GM13976 (cell line): Measurements from ENCODE around the gene PROSER1.

Experiments used
- DNase-seq: peaks from one replicate; pipeline ENCODE4 v3.0.0; 2012; ENCODE audit warnings: low spot score
- in situ Hi-C: fragments of 300-500 bp; cut with MboI; formaldehyde crosslinking; loops from one replicate; pipeline ENCODE4 v1.12.0; 2022; ENCODE audit warnings: low sequenced_read_pairs, mixed read lengths, inconsistent platforms; ENCODE audit not compliant: unreplicated experiment
- TF ChIP-seq, protein P1 (sequence below): IDR thresholded peaks from 2 replicates; pipeline ENCODE4 v1.5.1; 2012; ENCODE audit warnings: borderline replicate concordance, mild to moderate bottlenecking; ENCODE audit not compliant: insufficient read depth; ENCODE audit errors: extremely low read depth, missing control alignments, control extremely low read depth

The PROSER1 gene

DNA sequence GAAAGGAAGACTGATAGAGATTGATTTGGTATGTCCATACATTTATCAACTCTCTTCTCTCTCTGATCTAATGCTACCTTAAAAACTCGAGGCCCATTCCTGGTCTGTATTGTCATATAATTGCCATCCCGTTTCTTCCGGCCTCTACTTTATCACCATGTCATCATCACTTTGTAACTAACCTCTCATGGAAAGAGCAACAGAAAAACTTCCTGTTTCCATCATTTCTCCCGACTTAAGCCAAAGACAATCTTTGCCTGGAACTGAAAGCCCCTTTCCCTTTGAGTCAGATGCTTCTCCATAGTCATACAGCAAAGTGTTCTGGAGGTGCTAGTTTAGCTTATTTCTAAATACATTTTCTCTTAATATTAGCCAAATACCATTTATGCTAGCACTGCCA is 44.5 kb downstream of the PROSER1 start:
- in situ Hi-C loops = no loop called here
- TF ChIP-seq, protein P1, sequence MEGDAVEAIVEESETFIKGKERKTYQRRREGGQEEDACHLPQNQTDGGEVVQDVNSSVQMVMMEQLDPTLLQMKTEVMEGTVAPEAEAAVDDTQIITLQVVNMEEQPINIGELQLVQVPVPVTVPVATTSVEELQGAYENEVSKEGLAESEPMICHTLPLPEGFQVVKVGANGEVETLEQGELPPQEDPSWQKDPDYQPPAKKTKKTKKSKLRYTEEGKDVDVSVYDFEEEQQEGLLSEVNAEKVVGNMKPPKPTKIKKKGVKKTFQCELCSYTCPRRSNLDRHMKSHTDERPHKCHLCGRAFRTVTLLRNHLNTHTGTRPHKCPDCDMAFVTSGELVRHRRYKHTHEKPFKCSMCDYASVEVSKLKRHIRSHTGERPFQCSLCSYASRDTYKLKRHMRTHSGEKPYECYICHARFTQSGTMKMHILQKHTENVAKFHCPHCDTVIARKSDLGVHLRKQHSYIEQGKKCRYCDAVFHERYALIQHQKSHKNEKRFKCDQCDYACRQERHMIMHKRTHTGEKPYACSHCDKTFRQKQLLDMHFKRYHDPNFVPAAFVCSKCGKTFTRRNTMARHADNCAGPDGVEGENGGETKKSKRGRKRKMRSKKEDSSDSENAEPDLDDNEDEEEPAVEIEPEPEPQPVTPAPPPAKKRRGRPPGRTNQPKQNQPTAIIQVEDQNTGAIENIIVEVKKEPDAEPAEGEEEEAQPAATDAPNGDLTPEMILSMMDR = no peak
- DNase-seq = no peak

DNA sequence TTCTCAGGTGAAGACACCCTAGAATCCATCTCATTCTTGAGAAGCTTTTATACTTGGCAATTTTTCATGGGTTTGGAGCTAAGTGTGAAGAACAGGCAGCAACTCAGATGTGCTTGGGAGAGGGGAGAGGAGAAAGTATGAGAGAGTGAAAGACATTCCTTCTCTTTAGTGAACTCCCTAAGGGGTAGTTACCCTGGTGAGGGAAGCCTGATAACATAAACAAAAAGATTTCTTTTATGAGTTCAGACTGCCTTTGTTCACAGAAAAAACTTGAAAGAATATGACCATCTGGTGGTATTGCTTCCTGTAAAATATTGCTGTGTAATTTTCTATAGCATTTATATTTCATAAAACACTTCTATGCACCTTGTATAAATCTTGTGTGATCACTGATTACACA is 47.2 kb downstream of the PROSER1 start, which contains the start of gene STOML3:
TSS of gene STOML3 (minus strand) at position 139 of the 400 bp plus-strand sequence. CDS start at position 29, 110 bp downstream.
- TF ChIP-seq, protein P1 = no peak
- DNase-seq = no peak
- in situ Hi-C loops = no loop called here

GRCh38 chr13:38981096-38981495 is 56.8 kb downstream of the PROSER1 start:
- DNase-seq = no peak
- TF ChIP-seq, protein P1 = no peak
- in situ Hi-C loops = no loop called here

GRCh38 chr13:38980750-38981078 is 57.2 kb downstream of the PROSER1 start:
- in situ Hi-C loops = no loop called here

DNA sequence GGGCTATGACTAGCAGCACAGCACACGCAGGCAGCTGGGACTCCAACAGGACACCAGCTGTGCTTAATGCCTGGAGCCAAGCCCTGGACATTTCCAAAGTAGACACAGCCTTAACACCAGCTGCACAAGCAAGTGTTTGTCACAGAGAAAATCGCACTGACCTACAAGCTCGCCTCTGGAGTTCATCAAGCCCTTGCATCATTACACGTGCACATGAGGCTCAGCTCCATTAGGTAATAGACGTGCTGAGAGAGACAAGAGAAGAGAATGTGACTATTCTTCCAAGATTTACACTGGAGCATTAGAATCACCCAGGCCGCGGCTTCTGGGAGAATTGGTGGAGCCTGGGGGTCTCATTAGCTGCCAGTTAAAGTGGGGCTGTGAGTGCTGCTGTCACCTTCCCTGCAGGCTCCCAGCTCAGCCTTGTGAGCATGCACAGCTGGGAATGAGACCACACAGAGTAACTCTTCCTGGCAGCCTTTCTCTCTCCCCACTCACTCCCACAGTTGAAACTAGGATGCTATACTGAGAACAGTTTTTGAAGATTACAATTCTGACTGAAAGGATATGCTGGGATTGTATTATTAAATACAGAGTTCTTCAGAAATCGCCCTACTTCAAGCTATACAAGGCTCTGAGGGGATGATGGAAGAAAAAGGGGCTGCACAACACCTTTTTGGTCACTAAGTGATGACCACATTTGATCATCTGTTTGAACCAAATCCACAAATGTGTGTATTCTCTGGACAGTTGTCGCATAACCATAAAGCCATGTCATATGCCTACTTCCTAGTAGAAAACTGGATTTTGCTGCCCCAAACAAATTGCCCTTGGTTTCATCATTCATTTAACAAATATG is 57.8 kb downstream of the PROSER1 start:
- DNase-seq = no peak

More at GRCh38 chr13:38980750-38981078, 57.2 kb downstream of the PROSER1 start:
- no peak for DNase-seq
- TF ChIP-seq, protein P1 = no peak

GRCh38 chr13:38970380-38971051 is 67.4 kb downstream of the PROSER1 start:
- TF ChIP-seq, protein P1 = no peak
- no peak for DNase-seq
- in situ Hi-C loops = no loop called here

More for the DNA sequence above, 57.8 kb downstream of the PROSER1 start:
- TF ChIP-seq, protein P1 = no peak
- in situ Hi-C loops = no loop called here
